ENCODE results near the gene HGF. TPM values are rescaled to one million over a fixed set of nuclear protein-coding genes. Genes with fewer than 3 reads are reported as not detected.
"Not testable (repeated sequence)": the region's sequence is repeated elsewhere in the genome, so short reads cannot be mapped to it uniquely, and the experiment has no call there.

HGF gene
- total RNA-seq = under 1 TPM; 0.20 to 0.29 TPM
- 1.2 TPM for polyA plus RNA-seq (2013, experiment 1 of 2)
- 1.4 TPM for polyA plus RNA-seq (2013, experiment 2 of 2)
- long read RNA-seq, experiment 1 = 0 reads
- long read RNA-seq, experiment 2 = 0 reads
- long read RNA-seq, experiment 3 = 0 reads
- long read RNA-seq, experiment 4 = 0 reads

- no peak within 1 kb of the TSS for H3K4me3 ChIP-seq (ENCODE audit: low read length)
- peak; percentile 79 for DNase-seq
- 60 to 74% methylated on average over 6 to 15 of the region's 15 CpGs for WGBS, 2 experiments (ENCODE audit: insufficient coverage in 1 of 2, insufficient read length in 1 of 2)
These were observed at the start of gene HGF for GRCh38 chr7:81769891-81770727. TSS of gene HGF (minus strand) at chr7:81770047. CDS start at chr7:81769971, 76 bp downstream.

GRCh38 chr7:81816312-81816711 lies 46.5 kb upstream of the HGF start:
- no peak for TF ChIP-seq CTCF (conservative IDR thresholded peaks at IDR 0.05)
- H3K27ac Mint-ChIP-seq = no peak overlapping the region
- no peaks in the 10 kb centered on the region for H3K36me3 ChIP-seq (ENCODE audit: control insufficient read depth, insufficient read depth, low read length)
- H3K4me3 ChIP-seq (ENCODE audit: low read length) = no peak overlapping the region
- WGBS, 2 experiments (ENCODE audit: insufficient coverage in 1 of 2, insufficient read length in 1 of 2) = 80 to 96% methylated on average over 1 to 3 of the region's 3 CpGs
- no peak overlapping the region for H3K9ac ChIP-seq (ENCODE audit: extremely low read depth, low read length, poor library complexity, severe bottlenecking)
- H3K9me3 Mint-ChIP-seq = no peaks in the 10 kb centered on the region
- no peaks in the 10 kb centered on the region for H3K4me1 Mint-ChIP-seq
- no peaks in the 10 kb centered on the region for H3K36me3 Mint-ChIP-seq (ENCODE audit: low read depth)
- H3K4me1 ChIP-seq (ENCODE audit: control insufficient read depth, insufficient read depth, low read length) = peaks cover 2% of the 10 kb centered on the region
- H3K4me3 Mint-ChIP-seq = no peak overlapping the region
- no peaks in the 10 kb centered on the region for H3K27me3 ChIP-seq (ENCODE audit: control insufficient read depth, insufficient read depth, low read length, poor library complexity, severe bottlenecking)
- H3K27me3 Mint-ChIP-seq (ENCODE audit: insufficient read depth) = no peaks in the 10 kb centered on the region
- no peak for DNase-seq
- H3K9me3 ChIP-seq (ENCODE audit: control insufficient read depth, low read length) = no peaks in the 10 kb centered on the region
- no peak overlapping the region for H3K27ac ChIP-seq (ENCODE audit: low read depth, low read length)

More at GRCh38 chr7:81769891-81770727, at the start of gene HGF:
- no peak within 1 kb of the TSS for H3K27ac ChIP-seq (ENCODE audit: low read depth, low read length)
- Mint-ChIP-seq H3K9me3 (no peaks in the 10 kb centered on the region), H3K4me3 (peak within 1 kb of the TSS; percentile 16), H3K4me1 (peaks cover 15% of the 10 kb centered on the region), H3K36me3 (ENCODE audit: low read depth) (no peaks in the 10 kb centered on the region), H3K27ac (no peak within 1 kb of the TSS), H3K27me3 (ENCODE audit: insufficient read depth) (peaks cover 47% of the 10 kb centered on the region)
- no peaks in the 10 kb centered on the region for H3K36me3 ChIP-seq (ENCODE audit: control insufficient read depth, insufficient read depth, low read length)
- H3K9ac ChIP-seq (ENCODE audit: extremely low read depth, low read length, poor library complexity, severe bottlenecking) = no peak within 1 kb of the TSS
- peaks cover 3% of the 10 kb centered on the region for H3K4me1 ChIP-seq (ENCODE audit: control insufficient read depth, insufficient read depth, low read length)
- TF ChIP-seq CTCF (conservative IDR thresholded peaks at IDR 0.05) = peak; percentile 31
- no peaks in the 10 kb centered on the region for H3K9me3 ChIP-seq (ENCODE audit: control insufficient read depth, low read length)
- no peaks in the 10 kb centered on the region for H3K27me3 ChIP-seq (ENCODE audit: control insufficient read depth, insufficient read depth, low read length, poor library complexity, severe bottlenecking)

GRCh38 chr7:81812866-81813476 lies 43.1 kb upstream of the HGF start:
- not testable (repeated sequence) for H3K4me1 ChIP-seq (ENCODE audit: control insufficient read depth, insufficient read depth, low read length); H3K27ac Mint-ChIP-seq; H3K4me3 ChIP-seq (ENCODE audit: low read length); H3K9me3 Mint-ChIP-seq; H3K4me1 Mint-ChIP-seq; H3K36me3 ChIP-seq (ENCODE audit: control insufficient read depth, insufficient read depth, low read length); H3K27ac ChIP-seq (ENCODE audit: low read depth, low read length); H3K9me3 ChIP-seq (ENCODE audit: control insufficient read depth, low read length); H3K36me3 Mint-ChIP-seq (ENCODE audit: low read depth); H3K9ac ChIP-seq (ENCODE audit: extremely low read depth, low read length, poor library complexity, severe bottlenecking); H3K4me3 Mint-ChIP-seq; H3K27me3 ChIP-seq (ENCODE audit: control insufficient read depth, insufficient read depth, low read length, poor library complexity, severe bottlenecking); DNase-seq; H3K27me3 Mint-ChIP-seq (ENCODE audit: insufficient read depth)
- 90 to 92% methylated on average over 2 to 3 of the region's 3 CpGs for whole genome bisulfite sequencing, 2 experiments (ENCODE audit: insufficient coverage in 1 of 2, insufficient read length in 1 of 2)

All from endodermal cell (in vitro differentiated cells).